ENCODE data around the gene GNA12. TPM values are rescaled to one million over a fixed set of nuclear protein-coding genes. Genes with fewer than 3 reads are reported as not detected.
A peak's percentile ranks its signal among the peaks of the same experiment; 100 is the strongest.

GNA12 gene
- total and polyA plus RNA-seq, 10 of the 15 experiments (the other 5 are each of a cell fraction or from before 2014, with no cell fraction given): 1.9 to 51.8 (median 12.6) TPM

DNA sequence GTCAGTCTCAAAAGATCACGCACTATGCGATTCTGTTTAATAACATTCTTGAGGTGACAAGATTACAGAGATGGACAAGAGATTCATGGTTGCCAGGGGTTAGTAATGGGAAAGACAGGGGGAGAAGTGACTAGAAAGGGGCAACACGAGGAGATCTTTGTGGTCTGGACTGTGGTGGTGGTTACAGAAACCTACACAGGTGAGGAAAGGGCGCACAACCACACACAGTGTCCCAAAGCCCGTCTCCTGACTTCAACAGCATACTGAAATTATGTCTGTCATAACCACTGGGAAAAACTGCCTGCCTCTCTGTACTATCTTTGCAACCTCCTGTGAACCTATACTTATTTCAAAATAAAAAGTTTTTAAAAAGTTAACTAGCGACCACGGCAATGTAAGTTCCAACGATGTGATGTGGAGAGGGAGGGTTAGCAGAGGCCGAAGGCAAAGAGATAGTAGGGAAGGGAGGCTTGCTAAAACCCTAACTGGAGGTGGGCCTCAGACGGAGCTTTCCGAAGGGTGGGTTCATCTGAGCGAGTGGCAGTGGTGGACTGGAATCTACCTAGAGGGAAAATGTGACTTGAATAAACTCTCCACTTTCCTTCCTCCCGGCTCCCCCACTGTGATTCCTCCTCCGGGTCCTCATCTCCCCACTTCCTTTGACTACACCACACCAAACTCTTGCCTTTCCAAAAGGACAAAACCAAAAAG lies 43.7 kb downstream of the GNA12 start (continued):
- TF ChIP-seq FOXM1 (IDR thresholded peaks at IDR 0.05; ENCODE audit: low read depth, low read length) (no peak), SMARCA5 (IDR thresholded peaks at IDR 0.05) (no peak), NFIC (IDR thresholded peaks at IDR 0.05; ENCODE audit: low read depth, low read length) (no peak)
- TF ChIP-seq, protein P1, sequence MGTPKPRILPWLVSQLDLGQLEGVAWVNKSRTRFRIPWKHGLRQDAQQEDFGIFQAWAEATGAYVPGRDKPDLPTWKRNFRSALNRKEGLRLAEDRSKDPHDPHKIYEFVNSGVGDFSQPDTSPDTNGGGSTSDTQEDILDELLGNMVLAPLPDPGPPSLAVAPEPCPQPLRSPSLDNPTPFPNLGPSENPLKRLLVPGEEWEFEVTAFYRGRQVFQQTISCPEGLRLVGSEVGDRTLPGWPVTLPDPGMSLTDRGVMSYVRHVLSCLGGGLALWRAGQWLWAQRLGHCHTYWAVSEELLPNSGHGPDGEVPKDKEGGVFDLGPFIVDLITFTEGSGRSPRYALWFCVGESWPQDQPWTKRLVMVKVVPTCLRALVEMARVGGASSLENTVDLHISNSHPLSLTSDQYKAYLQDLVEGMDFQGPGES (IDR thresholded peaks at IDR 0.05): no peak

DNA sequence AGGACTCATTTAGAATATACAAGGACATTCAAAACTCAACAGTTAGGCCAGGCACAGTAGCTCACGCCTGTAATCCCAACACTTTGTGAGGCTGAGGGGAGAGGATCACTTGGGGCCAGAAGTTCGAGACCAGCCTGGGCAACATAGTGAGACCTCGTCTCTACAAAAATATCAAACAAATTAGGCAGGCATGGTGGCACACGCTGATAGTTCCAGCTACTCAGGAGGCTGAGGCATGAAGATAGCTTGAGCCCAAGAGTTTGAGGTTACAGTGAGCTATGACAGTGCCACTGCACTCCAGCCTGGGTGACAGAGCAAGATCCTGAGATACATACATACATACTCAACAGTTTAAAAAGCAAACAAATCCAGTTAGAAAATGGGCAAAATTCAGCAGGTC lies 44.9 kb downstream of the GNA12 start:
- Histone ChIP-seq H3K27ac (ENCODE audit: control insufficient read depth, insufficient read depth) (no peak overlapping the region), H4K20me1 (ENCODE audit: control insufficient read depth, insufficient read depth) (no peaks in the 10 kb centered on the region), H3K79me2 (ENCODE audit: control insufficient read depth, insufficient read depth, low read length) (no peaks in the 10 kb centered on the region; the same call in 1 of the 2 replicates), H3K9ac (ENCODE audit: control insufficient read depth, insufficient read depth, low read length) (no peak overlapping the region), H2AFZ (ENCODE audit: control insufficient read depth, low read depth, low read length) (no peak overlapping the region), H3K4me2 (ENCODE audit: control insufficient read depth, insufficient read depth) (no peak overlapping the region), H3K4me3 (no peak overlapping the region), H3K36me3 (ENCODE audit: control insufficient read depth in 2 of 2, insufficient read depth in 2 of 2, low read length in 1 of 2) (peaks cover 0 to 2% of the 10 kb centered on the region in 2 experiments; a peak in 1 of 4 replicates), H3K27me3 (replicated peaks in 1 of 2; ENCODE audit: control insufficient read depth in 2 of 2, insufficient read depth in 2 of 2, low read length in 1 of 2) (no peaks in the 10 kb centered on the region), H3K9me3 (replicated peaks; ENCODE audit: control insufficient read depth, insufficient read depth, low read length) (no peaks in the 10 kb centered on the region), H3K4me1 (ENCODE audit: control insufficient read depth, insufficient read depth, low read length) (peaks cover 8% of the 10 kb centered on the region; the same call in 1 of the 2 replicates)
- SMC1A ChIA-PET (ENCODE audit: uncharacterized antibody, unreplicated experiment): interaction anchor here (0.7 to 4.7 kb wide), 14 partner anchors 9 to 145 kb away, joined by 3 to 45 read pairs (median 6); no protein-coding TSS in a partner anchor
- WGBS (ENCODE audit: insufficient coverage, insufficient replicate concordance, low lambda C conversion rate, missing lambda C conversion rate): 88% methylated on average over 4 of the region's 4 CpGs
- ATAC-seq: peak; percentile 59
- TF ChIP-seq CHD4 (IDR thresholded peaks at IDR 0.05) (no peak), RB1 (IDR thresholded peaks at IDR 0.05; ENCODE audit: borderline replicate concordance) (no peak), POU2F2 (IDR thresholded peaks at IDR 0.05; ENCODE audit: borderline replicate concordance, low read depth, low read length) (no peak), SPI1 (IDR thresholded peaks at IDR 0.05; ENCODE audit: borderline replicate concordance, insufficient read depth, low read depth, low read length) (no peak), MTA2 (IDR thresholded peaks at IDR 0.05; ENCODE audit: low read depth) (no peak)
- BruUV-seq (replicated peaks): no TSS peak
- POLR2A ChIA-PET: interaction anchor here (0.7 to 4.8 kb wide), 10 partner anchors 9 to 53 kb away, joined by 3 to 19 read pairs (median 4); no protein-coding TSS in a partner anchor
- CTCF ChIA-PET: interaction anchor here (1.1 to 2.5 kb wide), 7 partner anchors 9 to 128 kb away, joined by 3 to 11 read pairs (median 4); no protein-coding TSS in a partner anchor
- RAD21 ChIA-PET (ENCODE audit: unreplicated experiment): interaction anchor here (0.9 to 2.4 kb wide), 9 partner anchors 14 to 89 kb away, joined by 3 to 14 read pairs (median 4); no protein-coding TSS in a partner anchor
- no peak for DNase-seq (ENCODE audit: low read depth, low spot score)
- no peak for FAIRE-seq
- intact Hi-C loops (cut with micrococcal nuclease; ENCODE audit: unreplicated experiment) (no loop called here), in situ Hi-C loops (cut with MboI) (no loop called here)
